ENCODE data around the gene CPEB1.

The CPEB1 gene

GRCh38 chr15:82556315-82557035 is 90.7 kb downstream of the CPEB1 start:
- Histone ChIP-seq H3K79me2 (ENCODE audit: control insufficient read depth, insufficient read depth, low read length) (no peaks in the 10 kb centered on the region), H4K5ac (ENCODE audit: low read length) (no peak overlapping the region), H4K8ac (ENCODE audit: low read depth, low read length) (no peak overlapping the region), H2AK5ac (ENCODE audit: low read length) (no peak overlapping the region), H3K18ac (ENCODE audit: low read length) (no peak overlapping the region), H3K27me3 (ENCODE audit: insufficient read depth, low read length, poor library complexity) (peaks cover 2% of the 10 kb centered on the region), H2BK120ac (ENCODE audit: low read depth, low read length) (no peak overlapping the region), H3K4me3 (ENCODE audit: low read length) (no peak overlapping the region), H3K27ac (ENCODE audit: low read depth, low read length) (no peak overlapping the region), H2BK5ac (ENCODE audit: low read length) (no peak overlapping the region), H3K79me1 (ENCODE audit: low read length) (no peaks in the 10 kb centered on the region), H3K9ac (ENCODE audit: low read length) (no peak overlapping the region), H3K4me2 (ENCODE audit: low read length) (no peak overlapping the region), H2BK15ac (replicated peaks; ENCODE audit: low read depth) (no peak overlapping the region), H3K23ac (ENCODE audit: low read length) (no peak overlapping the region), H3K56ac (ENCODE audit: low read length) (no peak overlapping the region), H3K4me1 (ENCODE audit: control insufficient read depth, low read depth, low read length) (no peaks in the 10 kb centered on the region), H3K36me3 (ENCODE audit: control insufficient read depth, insufficient read depth, low read length) (no peaks in the 10 kb centered on the region), H3K4ac (ENCODE audit: low read depth, low read length) (no peak overlapping the region)
- no CpG with 5 or more reads among the region's 7 CpGs for WGBS (ENCODE audit: extremely low coverage, insufficient coverage, low lambda C conversion rate)
- DNase-seq, result no peak

DNA sequence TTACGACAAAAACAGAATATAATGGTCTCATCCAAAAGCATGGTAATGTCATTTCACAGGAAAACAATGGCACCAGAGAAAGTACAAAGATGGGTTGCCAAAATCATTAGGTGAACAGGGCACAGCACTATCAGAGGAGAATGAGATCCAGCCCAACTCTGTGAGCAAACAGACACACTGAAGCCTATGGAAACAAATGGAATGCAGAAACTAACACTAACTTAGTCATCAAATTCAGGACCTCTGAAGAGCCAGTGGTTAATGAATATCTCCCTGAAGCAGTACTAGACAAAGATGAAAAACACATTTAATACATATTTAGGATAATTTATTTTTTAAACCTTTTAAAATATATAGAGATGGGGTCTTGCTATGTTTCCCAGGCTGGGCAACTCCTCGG is 92.3 kb downstream of the CPEB1 start:
- H2BK15ac ChIP-seq (replicated peaks; ENCODE audit: low read depth), result no peak overlapping the region
- H3K4me1 ChIP-seq (ENCODE audit: control insufficient read depth, low read depth, low read length), result no peaks in the 10 kb centered on the region
- no peak overlapping the region for H3K4ac ChIP-seq (ENCODE audit: low read depth, low read length)
- no peak overlapping the region for H3K27ac ChIP-seq (ENCODE audit: low read depth, low read length)
- no peak overlapping the region for H3K4me2 ChIP-seq (ENCODE audit: low read length)
- no CpG with 5 or more reads among the region's 2 CpGs for WGBS (ENCODE audit: extremely low coverage, insufficient coverage, low lambda C conversion rate)
- H2BK5ac ChIP-seq (ENCODE audit: low read length), result no peak overlapping the region
- H3K23ac ChIP-seq (ENCODE audit: low read length), result no peak overlapping the region
- no peak overlapping the region for H2BK120ac ChIP-seq (ENCODE audit: low read depth, low read length)
- no peaks in the 10 kb centered on the region for H3K36me3 ChIP-seq (ENCODE audit: control insufficient read depth, insufficient read depth, low read length)
- DNase-seq, result no peak
- H3K56ac ChIP-seq (ENCODE audit: low read length), result no peak overlapping the region
- no peaks in the 10 kb centered on the region for H3K79me2 ChIP-seq (ENCODE audit: control insufficient read depth, insufficient read depth, low read length)
- H3K9ac ChIP-seq (ENCODE audit: low read length), result no peak overlapping the region
- H3K4me3 ChIP-seq (ENCODE audit: low read length), result no peak overlapping the region
- H4K5ac ChIP-seq (ENCODE audit: low read length), result no peak overlapping the region
- peaks cover 2% of the 10 kb centered on the region for H3K27me3 ChIP-seq (ENCODE audit: insufficient read depth, low read length, poor library complexity)
- H2AK5ac ChIP-seq (ENCODE audit: low read length), result no peak overlapping the region
- H3K18ac ChIP-seq (ENCODE audit: low read length), result no peak overlapping the region
- H3K79me1 ChIP-seq (ENCODE audit: low read length), result no peaks in the 10 kb centered on the region
- no peak overlapping the region for H4K8ac ChIP-seq (ENCODE audit: low read depth, low read length)

- no peak overlapping the region for H2BK15ac ChIP-seq (replicated peaks; ENCODE audit: low read depth)
These were observed 92.8 kb downstream of the CPEB1 start for GRCh38 chr15:82554351-82554750.

GRCh38 chr15:82553846-82554245 is 93.3 kb downstream of the CPEB1 start:
- Histone ChIP-seq H2BK5ac (ENCODE audit: low read length) (no peak overlapping the region), H3K23ac (ENCODE audit: low read length) (no peak overlapping the region), H3K79me1 (ENCODE audit: low read length) (no peaks in the 10 kb centered on the region), H4K8ac (ENCODE audit: low read depth, low read length) (no peak overlapping the region), H3K4ac (ENCODE audit: low read depth, low read length) (no peak overlapping the region), H3K79me2 (ENCODE audit: control insufficient read depth, insufficient read depth, low read length) (no peaks in the 10 kb centered on the region), H3K27me3 (ENCODE audit: insufficient read depth, low read length, poor library complexity) (peaks cover 2% of the 10 kb centered on the region), H3K56ac (ENCODE audit: low read length) (no peak overlapping the region), H3K4me1 (ENCODE audit: control insufficient read depth, low read depth, low read length) (no peaks in the 10 kb centered on the region), H3K36me3 (ENCODE audit: control insufficient read depth, insufficient read depth, low read length) (no peaks in the 10 kb centered on the region), H3K18ac (ENCODE audit: low read length) (no peak overlapping the region), H4K5ac (ENCODE audit: low read length) (no peak overlapping the region), H3K9ac (ENCODE audit: low read length) (no peak overlapping the region), H3K4me2 (ENCODE audit: low read length) (no peak overlapping the region), H3K4me3 (ENCODE audit: low read length) (no peak overlapping the region), H2BK120ac (ENCODE audit: low read depth, low read length) (no peak overlapping the region), H2BK15ac (replicated peaks; ENCODE audit: low read depth) (no peak overlapping the region), H2AK5ac (ENCODE audit: low read length) (no peak overlapping the region), H3K27ac (ENCODE audit: low read depth, low read length) (no peak overlapping the region)
- DNase-seq, result no peak
- no CpG with 5 or more reads among the region's 1 CpG for WGBS (ENCODE audit: extremely low coverage, insufficient coverage, low lambda C conversion rate)

More at GRCh38 chr15:82554351-82554750, 92.8 kb downstream of the CPEB1 start:
- Histone ChIP-seq H2BK120ac (ENCODE audit: low read depth, low read length) (no peak overlapping the region), H3K56ac (ENCODE audit: low read length) (no peak overlapping the region), H4K5ac (ENCODE audit: low read length) (no peak overlapping the region), H3K9ac (ENCODE audit: low read length) (no peak overlapping the region), H4K8ac (ENCODE audit: low read depth, low read length) (no peak overlapping the region), H2BK5ac (ENCODE audit: low read length) (no peak overlapping the region), H3K27me3 (ENCODE audit: insufficient read depth, low read length, poor library complexity) (peaks cover 2% of the 10 kb centered on the region), H3K79me1 (ENCODE audit: low read length) (no peaks in the 10 kb centered on the region), H3K27ac (ENCODE audit: low read depth, low read length) (no peak overlapping the region), H2AK5ac (ENCODE audit: low read length) (no peak overlapping the region), H3K23ac (ENCODE audit: low read length) (no peak overlapping the region), H3K36me3 (ENCODE audit: control insufficient read depth, insufficient read depth, low read length) (no peaks in the 10 kb centered on the region), H3K4me2 (ENCODE audit: low read length) (no peak overlapping the region), H3K18ac (ENCODE audit: low read length) (no peak overlapping the region), H3K4me3 (ENCODE audit: low read length) (no peak overlapping the region), H3K4me1 (ENCODE audit: control insufficient read depth, low read depth, low read length) (no peaks in the 10 kb centered on the region), H3K79me2 (ENCODE audit: control insufficient read depth, insufficient read depth, low read length) (no peaks in the 10 kb centered on the region), H3K4ac (ENCODE audit: low read depth, low read length) (no peak overlapping the region)
- WGBS (ENCODE audit: extremely low coverage, insufficient coverage, low lambda C conversion rate), result no CpG with 5 or more reads among the region's 1 CpG
- no peak for DNase-seq

- H4K5ac ChIP-seq (ENCODE audit: low read length), result no peak overlapping the region
These were observed 94.3 kb downstream of the CPEB1 start for GRCh38 chr15:82552861-82553260.

More at GRCh38 chr15:82552861-82553260, 94.3 kb downstream of the CPEB1 start:
- Histone ChIP-seq H3K27me3 (ENCODE audit: insufficient read depth, low read length, poor library complexity) (peaks cover 2% of the 10 kb centered on the region), H2BK5ac (ENCODE audit: low read length) (no peak overlapping the region), H3K9ac (ENCODE audit: low read length) (no peak overlapping the region), H2AK5ac (ENCODE audit: low read length) (no peak overlapping the region), H3K79me2 (ENCODE audit: control insufficient read depth, insufficient read depth, low read length) (no peaks in the 10 kb centered on the region), H3K4me1 (ENCODE audit: control insufficient read depth, low read depth, low read length) (no peaks in the 10 kb centered on the region), H3K18ac (ENCODE audit: low read length) (no peak overlapping the region), H3K36me3 (ENCODE audit: control insufficient read depth, insufficient read depth, low read length) (no peaks in the 10 kb centered on the region), H2BK15ac (replicated peaks; ENCODE audit: low read depth) (no peak overlapping the region), H2BK120ac (ENCODE audit: low read depth, low read length) (no peak overlapping the region), H4K8ac (ENCODE audit: low read depth, low read length) (no peak overlapping the region), H3K4me2 (ENCODE audit: low read length) (no peak overlapping the region), H3K4ac (ENCODE audit: low read depth, low read length) (no peak overlapping the region), H3K56ac (ENCODE audit: low read length) (no peak overlapping the region), H3K27ac (ENCODE audit: low read depth, low read length) (no peak overlapping the region), H3K23ac (ENCODE audit: low read length) (no peak overlapping the region), H3K4me3 (ENCODE audit: low read length) (no peak overlapping the region), H3K79me1 (ENCODE audit: low read length) (no peaks in the 10 kb centered on the region)
- no peak for DNase-seq
- WGBS (ENCODE audit: extremely low coverage, insufficient coverage, low lambda C conversion rate), result no CpG with 5 or more reads among the region's 2 CpGs

Measured in mesendoderm (in vitro differentiated cells).